Sigmoid colon (tissue), 7 donors: ENCODE measurements around the gene GABARAPL1. TPM values are rescaled to one million over a fixed set of nuclear protein-coding genes. Genes with fewer than 3 reads are reported as not detected.
A peak's percentile ranks its signal among the peaks of the same experiment; 100 is the strongest.

Experiments used
- DNase-seq: peaks from one replicate; pipeline ENCODE4 v3.0.0-alpha.2; 2019
- H3K27ac ChIP-seq, 4 donors: fragments of 200-600 bp; sonication (generic); one replicate each; pipeline ENCODE4 v1.5.1; 2016 to 2019; ENCODE audit warnings: mild to moderate bottlenecking in 1 of 4
- H3K27me3 ChIP-seq, 3 donors: fragments of 200-600 bp; sonication (generic); one replicate each; pipeline ENCODE4 v1.5.1; 2019; ENCODE audit warnings: mild to moderate bottlenecking in 1 of 3
- H3K36me3 ChIP-seq, 4 donors: fragments of 200-600 bp; sonication (generic); one replicate each; pipeline ENCODE4 v1.5.1; 2016 to 2019
- H3K4me1 ChIP-seq, 4 donors: fragments of 200-600 bp; sonication (generic); one replicate each; pipeline ENCODE4 v1.5.1; 2017 to 2019
- H3K4me3 ChIP-seq, 4 donors: fragments of 200-600 bp; sonication (generic); one replicate each; pipeline ENCODE4 v1.5.1; 2017 to 2019; ENCODE audit warnings: mild to moderate bottlenecking in 2 of 4, moderate library complexity in 1 of 4
- H3K9me3 ChIP-seq, 4 donors: fragments of 200-600 bp in 3 of 4; sonication (generic) in 3 of 4; one replicate each; pipeline versions ENCODE4 v1.5.1 to v1.6.1; 2013 to 2019
- EP300 ChIP-seq, 4 donors: sonication (generic); formaldehyde crosslinking; IDR thresholded peaks; one replicate each; pipeline ENCODE4 v1.6.1; 2017; ENCODE audit warnings: antibody characterized with exemption in 4 of 4
- POLR2A ChIP-seq, 2 donors: fragments of 450-650 bp; IDR thresholded peaks; one replicate each; pipeline ENCODE4 v1.6.1; 2016; ENCODE audit warnings: antibody characterized with exemption in 2 of 2, mild to moderate bottlenecking in 2 of 2, moderate library complexity in 2 of 2
- POLR2AphosphoS5 ChIP-seq, 4 donors: sonication (generic); formaldehyde crosslinking; IDR thresholded peaks; one replicate each; pipeline ENCODE4 v1.6.1; 2017; ENCODE audit warnings: antibody characterized with exemption in 4 of 4
- WGBS, 2 donors: extraction: QIAGEN DNeasy Blood & Tissue Kit; methylation state at CpG; one replicate each; pipeline ENCODE4 v1.1.7; 2013; 5-methylcytosine and 5-hydroxymethylcytosine counted together
- intact Hi-C: fragments of 100-400 bp; cut with DNase I; formaldehyde crosslinking; loops from one replicate; pipeline ENCODE4 v1.15.1; 2023
- polyA plus RNA-seq, 3 donors: library from polyadenylated mRNA; stranded (reverse); fragments of 200-250 nt; gene quantifications; one replicate each; pipeline ENCODE4 v1.2.3, GENCODE V29; 2013
- total RNA-seq, 4 donors: library from RNA; depleted of rRNA; stranded (reverse); fragments of >200 nt; gene quantifications; one replicate each; pipeline ENCODE4 v1.1.0, GENCODE V29; 2016
- TF ChIP-seq, protein P1 (sequence below), 4 experiments: fragments of 450-650 bp in 3 of 4; fragments of 200-600 bp in 1 of 4; IDR thresholded peaks; one replicate each; pipeline ENCODE4 v1.5.1; 2016 to 2019; ENCODE audit warnings: antibody characterized with exemption in 4 of 4, mild to moderate bottlenecking in 3 of 4, moderate library complexity in 2 of 4
- donor health status: healthy with polysubstance abuse.
- donor health status: Bipolar disorder and iron deficiency.
- donor health status: healthy.

GABARAPL1 gene
- total and polyA plus RNA-seq, 7 donors = 38.3 to 122 (median 78.5) TPM

GRCh38 chr12:10178821-10179220 is 33.9 kb upstream of the GABARAPL1 start, which contains the start of gene TMEM52B:
Gene TMEM52B, plus strand, starts transcription at chr12:10179032. Its CDS starts 543 bp downstream, at chr12:10179575.
- H3K36me3 ChIP-seq = no peaks in the 10 kb centered on the region
- no peak for DNase-seq
- intact Hi-C loops = no loop called here
- peaks cover 0 to 1% (median 0%) of the 10 kb centered on the region in 4 donors for H3K4me1 ChIP-seq
- no peaks in the 10 kb centered on the region for H3K9me3 ChIP-seq
- TF ChIP-seq POLR2AphosphoS5 (IDR thresholded peaks at IDR 0.05) = no peak
- TF ChIP-seq, protein P1, sequence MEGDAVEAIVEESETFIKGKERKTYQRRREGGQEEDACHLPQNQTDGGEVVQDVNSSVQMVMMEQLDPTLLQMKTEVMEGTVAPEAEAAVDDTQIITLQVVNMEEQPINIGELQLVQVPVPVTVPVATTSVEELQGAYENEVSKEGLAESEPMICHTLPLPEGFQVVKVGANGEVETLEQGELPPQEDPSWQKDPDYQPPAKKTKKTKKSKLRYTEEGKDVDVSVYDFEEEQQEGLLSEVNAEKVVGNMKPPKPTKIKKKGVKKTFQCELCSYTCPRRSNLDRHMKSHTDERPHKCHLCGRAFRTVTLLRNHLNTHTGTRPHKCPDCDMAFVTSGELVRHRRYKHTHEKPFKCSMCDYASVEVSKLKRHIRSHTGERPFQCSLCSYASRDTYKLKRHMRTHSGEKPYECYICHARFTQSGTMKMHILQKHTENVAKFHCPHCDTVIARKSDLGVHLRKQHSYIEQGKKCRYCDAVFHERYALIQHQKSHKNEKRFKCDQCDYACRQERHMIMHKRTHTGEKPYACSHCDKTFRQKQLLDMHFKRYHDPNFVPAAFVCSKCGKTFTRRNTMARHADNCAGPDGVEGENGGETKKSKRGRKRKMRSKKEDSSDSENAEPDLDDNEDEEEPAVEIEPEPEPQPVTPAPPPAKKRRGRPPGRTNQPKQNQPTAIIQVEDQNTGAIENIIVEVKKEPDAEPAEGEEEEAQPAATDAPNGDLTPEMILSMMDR (IDR thresholded peaks at IDR 0.05) = no peak
- no peak for TF ChIP-seq EP300 (IDR thresholded peaks at IDR 0.05)
- no peak for TF ChIP-seq POLR2A (IDR thresholded peaks at IDR 0.05)
- H3K27ac ChIP-seq = no peak within 1 kb of the TSS
- WGBS, 2 donors = 80 to 89% methylated on average over 4 of the region's 4 CpGs
- no peaks in the 10 kb centered on the region for H3K27me3 ChIP-seq
- H3K4me3 ChIP-seq = no peak within 1 kb of the TSS

DNA sequence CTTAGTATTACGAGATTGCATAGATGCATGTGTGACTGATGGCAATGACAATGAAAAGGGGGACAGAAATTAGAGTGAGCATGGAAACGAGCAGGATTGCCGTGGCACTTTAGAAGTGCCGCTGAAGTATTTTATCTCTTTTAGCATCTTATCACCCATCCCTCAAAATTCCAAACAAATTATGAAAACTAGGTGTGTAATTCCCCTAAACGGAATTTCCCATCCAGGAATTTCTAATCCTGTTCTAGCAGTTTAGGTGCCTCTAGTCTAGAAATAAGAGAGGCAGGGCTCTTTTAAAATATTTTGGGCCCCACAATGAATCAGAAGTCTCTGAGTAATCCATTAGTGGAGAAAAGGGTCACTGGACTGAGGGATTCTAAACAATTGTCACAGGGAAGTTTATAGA is 32.9 kb upstream of the GABARAPL1 start:
- Histone ChIP-seq H3K36me3 (no peaks in the 10 kb centered on the region), H3K9me3 (no peaks in the 10 kb centered on the region), H3K4me3 (no peak overlapping the region), H3K27me3 (no peaks in the 10 kb centered on the region), H3K27ac (no peak overlapping the region), H3K4me1 (peaks cover 0 to 11% (median 4%) of the 10 kb centered on the region in 4 donors)
- TF ChIP-seq, protein P1 (IDR thresholded peaks at IDR 0.05) = no peak
- TF ChIP-seq POLR2AphosphoS5 (IDR thresholded peaks at IDR 0.05) = no peak
- TF ChIP-seq EP300 (IDR thresholded peaks at IDR 0.05) = no peak
- TF ChIP-seq POLR2A (IDR thresholded peaks at IDR 0.05) = no peak
- no peak for DNase-seq
- 81 to 83% methylated on average over 5 of the region's 5 CpGs for WGBS, 2 donors
- intact Hi-C loops = no loop called here

- Histone ChIP-seq H3K9me3 (no peaks in the 10 kb centered on the region), H3K27ac (no peak overlapping the region), H3K36me3 (no peaks in the 10 kb centered on the region), H3K4me1 (peaks cover 0 to 19% (median 8%) of the 10 kb centered on the region in 4 donors), H3K4me3 (no peak overlapping the region), H3K27me3 (no peaks in the 10 kb centered on the region)
- intact Hi-C loops = no loop called here
- DNase-seq = no peak
- TF ChIP-seq EP300 (IDR thresholded peaks at IDR 0.05) (no peak), POLR2A (IDR thresholded peaks at IDR 0.05) (no peak), POLR2AphosphoS5 (IDR thresholded peaks at IDR 0.05) (no peak)
- TF ChIP-seq, protein P1 (IDR thresholded peaks at IDR 0.05) = no peak
- WGBS, 2 donors = 62 to 65% methylated on average over 5 of the region's 5 CpGs
Measured at GRCh38 chr12:10182354-10183049, 30.2 kb upstream of the GABARAPL1 start.

DNA sequence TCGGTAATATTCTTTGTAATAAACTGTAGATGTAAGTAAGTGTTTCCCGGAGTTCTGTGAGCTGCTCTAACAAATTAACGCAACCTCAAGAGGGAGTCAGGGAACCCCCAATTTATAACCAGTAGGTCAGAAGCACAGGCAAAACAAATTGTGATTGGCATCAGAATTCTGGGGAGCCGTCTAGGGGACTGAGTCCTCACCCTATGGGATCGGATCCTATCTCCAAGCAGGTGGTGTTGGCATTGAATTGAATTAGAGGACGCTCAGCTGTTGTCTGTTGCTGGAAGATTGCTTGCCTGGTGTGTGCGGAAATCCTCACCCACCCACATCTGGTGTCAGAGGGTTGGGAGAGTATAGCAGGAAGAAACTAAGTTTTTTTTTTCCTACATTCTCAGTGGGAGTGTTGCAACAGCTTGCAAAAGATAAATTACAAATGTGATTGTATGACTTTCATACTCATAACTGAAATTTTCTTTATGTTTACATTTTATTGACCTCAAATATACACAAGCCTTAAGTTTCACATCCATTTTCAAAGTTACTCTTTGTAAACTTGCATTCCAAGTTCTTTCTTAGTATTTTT is 28.3 kb upstream of the GABARAPL1 start:
- WGBS, 2 donors = 57 to 61% methylated on average over 7 of the region's 7 CpGs
- Histone ChIP-seq H3K4me3 (no peak overlapping the region), H3K27ac (peak overlapping the region in 2 of 4 donors; percentile 14 to 21)

More for the DNA sequence above, 28.3 kb upstream of the GABARAPL1 start:
- Histone ChIP-seq H3K4me1 (peaks cover 0 to 19% (median 8%) of the 10 kb centered on the region in 4 donors), H3K36me3 (no peaks in the 10 kb centered on the region), H3K27me3 (no peaks in the 10 kb centered on the region), H3K9me3 (no peaks in the 10 kb centered on the region)
- intact Hi-C loops = no loop called here
- TF ChIP-seq EP300 (IDR thresholded peaks at IDR 0.05) (no peak), POLR2A (IDR thresholded peaks at IDR 0.05) (no peak), POLR2AphosphoS5 (IDR thresholded peaks at IDR 0.05) (no peak)
- TF ChIP-seq, protein P1 (IDR thresholded peaks at IDR 0.05) = no peak
- no peak for DNase-seq
